CD4-positive, alpha-beta memory T cell (primary cell): ENCODE measurements around the gene PIGX. TPM values are rescaled to one million over a fixed set of nuclear protein-coding genes. Genes with fewer than 3 reads are reported as not detected.

Experiments
- CTCF ChIA-PET: fragments of 350-600 bp; sonication (Branson Sonifier 250); formaldehyde crosslinking; loops from one replicate; lab custom pipeline; 2021; ENCODE audit warnings: inconsistent platforms; ENCODE audit not compliant: partially characterized antibody; lab: Charles Lee
- POLR2A ChIA-PET: fragments of 350-600 bp; sonication (Branson Sonifier 250); formaldehyde crosslinking; loops from one replicate; lab custom pipeline; 2021; ENCODE audit not compliant: partially characterized antibody; lab: Charles Lee
- DNase-seq, 5 donors: peaks; one replicate each; pipeline versions ENCODE4 v3.0.0 to v3.0.0-alpha.2; 2020 to 2022; ENCODE audit warnings: mixed read lengths in 1 of 5
- H3K27ac ChIP-seq: one replicate; pipeline ENCODE4 v1.7.0; 2013; ENCODE audit warnings: low read depth, low read length
- H3K27me3 ChIP-seq: 2 replicates; pipeline ENCODE4 v1.7.0; 2013; ENCODE audit warnings: mild to moderate bottlenecking, low read length, moderate library complexity; ENCODE audit not compliant: insufficient read depth
- H3K36me3 ChIP-seq: 2 replicates; pipeline ENCODE4 v1.7.0; 2013; ENCODE audit warnings: mild to moderate bottlenecking, low read length, moderate library complexity; ENCODE audit not compliant: insufficient read depth
- H3K4me1 ChIP-seq: 2 replicates; pipeline ENCODE4 v1.7.0; 2013; ENCODE audit warnings: mild to moderate bottlenecking, low read length, moderate library complexity; ENCODE audit not compliant: insufficient read depth
- H3K4me3 ChIP-seq, 2 donors: one replicate each; pipeline ENCODE4 v1.7.0; 2013; ENCODE audit warnings: low read length in 2 of 2, mild to moderate bottlenecking in 1 of 2
- H3K9me3 ChIP-seq, 2 donors: one replicate each; pipeline ENCODE4 v1.7.0; 2013; ENCODE audit warnings: low read length in 2 of 2, control low read depth in 1 of 2; ENCODE audit not compliant: control insufficient read depth in 1 of 2
- H3K27ac Mint-ChIP-seq, 7 donors: one replicate each; pipeline ENCODE4 v1.8.0; 2020 to 2021; ENCODE audit warnings: mixed read lengths in 7 of 7, mild to moderate bottlenecking in 6 of 7, inconsistent platforms in 3 of 7, moderate library complexity in 3 of 7
- H3K27me3 Mint-ChIP-seq, 2 donors: one replicate each; pipeline ENCODE4 v1.8.0; 2020 to 2021; ENCODE audit warnings: mixed read lengths in 2 of 2
- H3K36me3 Mint-ChIP-seq, 2 donors: one replicate each; pipeline ENCODE4 v1.8.0; 2020 to 2021; ENCODE audit warnings: mixed read lengths in 2 of 2, inconsistent platforms in 1 of 2, mild to moderate bottlenecking in 1 of 2
- H3K4me1 Mint-ChIP-seq, 4 donors: one replicate each; pipeline ENCODE4 v1.8.0; 2020 to 2021; ENCODE audit warnings: mixed read lengths in 4 of 4, mild to moderate bottlenecking in 1 of 4
- H3K4me3 Mint-ChIP-seq, 8 donors: one replicate each; pipeline ENCODE4 v1.8.0; 2020 to 2021; ENCODE audit warnings: mixed read lengths in 8 of 8, mild to moderate bottlenecking in 7 of 8, moderate library complexity in 6 of 8, inconsistent platforms in 3 of 8
- H3K9me3 Mint-ChIP-seq, 8 donors: one replicate each; pipeline ENCODE4 v1.8.0; 2020 to 2021; ENCODE audit warnings: mixed read lengths in 8 of 8, mild to moderate bottlenecking in 5 of 8, inconsistent platforms in 3 of 8, moderate library complexity in 1 of 8
- intact Hi-C: fragments of 100-400 bp; cut with micrococcal nuclease; formaldehyde crosslinking; loops from one replicate; pipeline ENCODE4 v1.15.1; 2023
- polyA plus RNA-seq, 2 donors: library from polyadenylated mRNA; unstranded; fragments of 300-500 nt; fragmentation: Illumina TruSeq; gene quantifications; one replicate each; pipeline ENCODE4 v1.2.3, GENCODE V29; 2021
- total RNA-seq, 2 experiments: library from RNA; stranded (reverse); gene quantifications; one replicate each; pipeline ENCODE4 v1.2.3, GENCODE V29; 2021

The PIGX gene
- total and polyA plus RNA-seq, 4 experiments from 2014 or later, result 19.1 to 37.4 (median 28.9) TPM

GRCh38 chr3:196754091-196754981 is 42.2 kb downstream of the PIGX start:
- H3K36me3 Mint-ChIP-seq, result peaks cover 39 to 52% of the 10 kb centered on the region in 2 donors
- H3K27ac Mint-ChIP-seq, result peak overlapping the region in 5 of 7 donors; percentile 18 to 78 (median 44)
- Histone ChIP-seq H3K4me1 (peaks cover 31% of the 10 kb centered on the region), H3K9me3 (no peaks in the 10 kb centered on the region), H3K36me3 (peaks cover 10% of the 10 kb centered on the region), H3K27me3 (no peaks in the 10 kb centered on the region), H3K27ac (no peak overlapping the region), H3K4me3 (no peak overlapping the region)
- ChIA-PET POLR2A (interaction anchor here (1.1 kb wide), 1 partner anchor 9 kb away, joined by 3 read pairs; no protein-coding TSS in a partner anchor), CTCF (interaction anchor here (1.1 kb wide), 1 partner anchor 83 kb away, joined by 3 read pairs; no protein-coding TSS in a partner anchor)
- peaks cover 43 to 61% (median 52%) of the 10 kb centered on the region in 4 donors for H3K4me1 Mint-ChIP-seq
- H3K27me3 Mint-ChIP-seq, result no peaks in the 10 kb centered on the region
- H3K4me3 Mint-ChIP-seq, result peak overlapping the region in 2 of 8 donors; percentile 4 to 5
- H3K9me3 Mint-ChIP-seq, result peaks cover 0 to 21% (median 17%) of the 10 kb centered on the region in 8 donors
- intact Hi-C loops, result no loop called here
- DNase-seq, result no peak

DNA sequence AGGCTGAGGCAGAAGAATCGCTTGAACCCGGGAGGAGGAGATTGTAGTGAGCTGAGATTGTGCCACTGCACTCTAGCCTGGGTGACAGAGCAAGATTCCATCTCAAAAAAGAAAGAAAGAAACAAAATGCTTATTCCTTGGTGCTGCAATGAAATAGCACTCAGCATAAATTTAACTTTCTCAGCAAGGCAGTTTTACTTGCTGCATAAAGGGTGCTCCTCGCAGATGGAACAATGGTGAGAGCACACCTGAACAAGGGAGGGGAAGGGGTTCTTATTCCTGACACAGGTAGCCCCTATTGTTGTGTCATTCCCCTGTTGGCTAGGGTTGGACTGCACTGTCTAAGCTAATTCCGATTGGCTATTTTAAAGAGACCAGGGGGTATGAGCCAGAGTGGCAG is 44.6 kb downstream of the PIGX start:
- CTCF ChIA-PET, result no interaction called here
- peak overlapping the region in 2 of 8 donors; percentile 34 to 51 for H3K4me3 Mint-ChIP-seq
- H3K36me3 Mint-ChIP-seq, result peaks cover 37 to 50% of the 10 kb centered on the region in 2 donors
- POLR2A ChIA-PET, result interaction anchor here (0.9 kb wide), 2 partner anchors 9 to 10 kb away, joined by 3 read pairs; no protein-coding TSS in a partner anchor
- H3K9me3 Mint-ChIP-seq, result peaks cover 0 to 21% (median 17%) of the 10 kb centered on the region in 8 donors
- H3K27me3 Mint-ChIP-seq, result no peaks in the 10 kb centered on the region
- Histone ChIP-seq H3K9me3 (no peaks in the 10 kb centered on the region), H3K4me1 (peaks cover 22% of the 10 kb centered on the region), H3K36me3 (peaks cover 10% of the 10 kb centered on the region), H3K27ac (no peak overlapping the region), H3K27me3 (no peaks in the 10 kb centered on the region), H3K4me3 (no peak overlapping the region)
- intact Hi-C loops, result no loop called here
- H3K27ac Mint-ChIP-seq, result peak overlapping the region in 4 of 7 donors; percentile 2 to 77 (median 51)
- H3K4me1 Mint-ChIP-seq, result peaks cover 40 to 60% (median 48%) of the 10 kb centered on the region in 4 donors
- DNase-seq, result no peak

GRCh38 chr3:196757876-196758739 is 45.9 kb downstream of the PIGX start:
- H3K9me3 Mint-ChIP-seq, result peaks cover 0 to 21% (median 17%) of the 10 kb centered on the region in 8 donors
- H3K27me3 ChIP-seq, result no peaks in the 10 kb centered on the region
- peaks cover 10% of the 10 kb centered on the region for H3K36me3 ChIP-seq
- ChIA-PET CTCF (interaction anchor here (0.9 kb wide), 1 partner anchor 149 kb away, joined by 3 read pairs; no protein-coding TSS in a partner anchor), POLR2A (interaction anchor here (0.5 to 1.0 kb wide), 2 partner anchors 13 to 17 kb away, joined by 4 to 5 read pairs; no protein-coding TSS in a partner anchor)
- H3K9me3 ChIP-seq, result no peaks in the 10 kb centered on the region
- H3K27me3 Mint-ChIP-seq, result no peaks in the 10 kb centered on the region
- no peak overlapping the region for H3K4me3 ChIP-seq
- peaks cover 24% of the 10 kb centered on the region for H3K4me1 ChIP-seq
- intact Hi-C loops, result no loop called here
- H3K4me3 Mint-ChIP-seq, result peak overlapping the region in 2 of 8 donors; percentile 1 to 59
- H3K27ac ChIP-seq, result no peak overlapping the region
- no peak for DNase-seq
- H3K4me1 Mint-ChIP-seq, result peaks cover 43 to 59% (median 49%) of the 10 kb centered on the region in 4 donors
- peak overlapping the region in 6 of 7 donors; percentile 2 to 87 (median 59) for H3K27ac Mint-ChIP-seq
- H3K36me3 Mint-ChIP-seq, result peaks cover 41 to 45% of the 10 kb centered on the region in 2 donors

GRCh38 chr3:196763179-196763578 is 51.0 kb downstream of the PIGX start:
- peaks cover 21 to 33% of the 10 kb centered on the region in 2 donors for H3K36me3 Mint-ChIP-seq
- peaks cover 27 to 67% (median 36%) of the 10 kb centered on the region in 4 donors for H3K4me1 Mint-ChIP-seq
- H3K4me3 Mint-ChIP-seq, result peak overlapping the region in 1 of 8 donors; percentile 36
- H3K9me3 Mint-ChIP-seq, result no peaks in the 10 kb centered on the region
- DNase-seq, result no peak
- intact Hi-C loops, result no loop called here
- no peaks in the 10 kb centered on the region for H3K27me3 Mint-ChIP-seq
- peak overlapping the region in 1 of 7 donors; percentile 22 for H3K27ac Mint-ChIP-seq
- H3K27ac ChIP-seq, result no peak overlapping the region
- H3K4me1 ChIP-seq, result peaks cover 11% of the 10 kb centered on the region
- POLR2A ChIA-PET, result no interaction called here
- no peak overlapping the region for H3K4me3 ChIP-seq
- H3K27me3 ChIP-seq, result no peaks in the 10 kb centered on the region
- H3K36me3 ChIP-seq, result no peaks in the 10 kb centered on the region
- CTCF ChIA-PET, result no interaction called here
- H3K9me3 ChIP-seq, result no peaks in the 10 kb centered on the region

- ChIA-PET CTCF (no interaction called here), POLR2A (no interaction called here)
- Histone ChIP-seq H3K36me3 (no peaks in the 10 kb centered on the region), H3K9me3 (no peaks in the 10 kb centered on the region), H3K4me1 (peaks cover 5% of the 10 kb centered on the region), H3K4me3 (no peak overlapping the region), H3K27me3 (no peaks in the 10 kb centered on the region), H3K27ac (no peak overlapping the region)
- intact Hi-C loops, result no loop called here
- H3K27me3 Mint-ChIP-seq, result no peaks in the 10 kb centered on the region
- no peaks in the 10 kb centered on the region for H3K9me3 Mint-ChIP-seq
- peaks cover 19 to 26% of the 10 kb centered on the region in 2 donors for H3K36me3 Mint-ChIP-seq
- H3K4me1 Mint-ChIP-seq, result peaks cover 21 to 68% (median 31%) of the 10 kb centered on the region in 4 donors
- H3K4me3 Mint-ChIP-seq, result no peak overlapping the region
- DNase-seq, result no peak
- peak overlapping the region in 1 of 7 donors; percentile 67 for H3K27ac Mint-ChIP-seq
Measured at GRCh38 chr3:196765454-196765853, 53.3 kb downstream of the PIGX start.

DNA sequence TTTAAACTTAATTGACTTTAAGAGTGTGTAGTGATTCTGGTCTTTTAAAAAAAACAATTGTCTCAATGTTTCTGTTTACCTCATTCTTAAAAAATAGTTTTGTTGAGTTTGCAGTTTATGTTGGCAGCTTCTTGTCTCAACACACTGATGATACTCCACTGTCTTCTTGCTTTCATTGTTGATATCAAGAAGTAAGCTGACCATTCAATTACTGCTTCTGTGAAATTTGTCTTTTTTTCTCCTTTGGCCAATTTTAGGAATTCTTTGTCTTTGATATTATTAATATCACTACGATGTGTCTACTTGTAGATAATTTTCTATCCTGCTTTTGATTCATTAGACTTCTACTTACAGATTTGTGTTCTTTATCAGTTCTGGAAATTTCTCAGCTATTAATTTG is 58.9 kb downstream of the PIGX start:
- no peaks in the 10 kb centered on the region for H3K27me3 Mint-ChIP-seq
- Histone ChIP-seq H3K4me1 (peaks cover 41% of the 10 kb centered on the region), H3K9me3 (no peaks in the 10 kb centered on the region), H3K4me3 (no peak overlapping the region), H3K27me3 (no peaks in the 10 kb centered on the region), H3K27ac (no peak overlapping the region), H3K36me3 (no peaks in the 10 kb centered on the region)
- ChIA-PET CTCF (no interaction called here), POLR2A (no interaction called here)
- no peak for DNase-seq
- H3K36me3 Mint-ChIP-seq, result peaks cover 10 to 14% of the 10 kb centered on the region in 2 donors
- intact Hi-C loops, result no loop called here
- H3K4me3 Mint-ChIP-seq, result peak overlapping the region in 1 of 8 donors; percentile 22
- H3K9me3 Mint-ChIP-seq, result no peaks in the 10 kb centered on the region
- peaks cover 43 to 91% (median 60%) of the 10 kb centered on the region in 4 donors for H3K4me1 Mint-ChIP-seq
- peak overlapping the region in 6 of 7 donors; percentile 7 to 75 (median 52) for H3K27ac Mint-ChIP-seq
